ENCODE results near the gene GET3.

DNA sequence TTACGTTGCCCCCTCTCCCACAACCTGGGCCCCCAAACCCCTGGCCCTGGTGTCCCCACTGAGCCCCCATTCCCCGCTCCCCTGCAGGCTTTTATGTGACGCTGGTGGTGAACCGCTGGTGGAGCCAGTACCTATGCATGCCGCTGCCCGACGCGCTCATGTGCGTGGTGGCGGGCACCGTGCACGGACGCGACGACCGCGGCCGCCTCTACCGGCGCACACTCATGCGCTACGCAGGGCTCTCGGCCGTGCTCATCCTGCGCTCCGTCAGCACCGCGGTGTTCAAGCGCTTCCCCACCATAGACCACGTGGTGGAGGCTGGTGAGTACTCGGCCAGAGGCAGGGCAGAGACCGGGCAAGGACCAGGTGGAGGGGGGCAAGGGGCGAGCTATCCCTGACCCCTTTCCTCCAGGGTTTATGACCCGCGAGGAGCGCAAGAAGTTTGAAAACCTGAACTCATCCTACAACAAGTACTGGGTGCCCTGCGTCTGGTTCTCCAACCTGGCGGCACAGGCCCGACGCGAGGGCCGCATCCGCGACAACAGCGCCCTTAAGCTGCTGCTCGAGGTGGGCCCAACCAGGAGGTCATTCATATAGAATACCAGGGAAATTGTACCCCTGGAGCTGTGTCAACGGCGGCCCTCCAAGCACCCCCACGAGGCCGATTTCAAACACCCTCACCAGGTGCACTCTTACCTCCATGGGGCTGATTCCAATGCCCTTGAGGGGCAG lies 17.3 kb downstream of the GET3 start:
- TF ChIP-seq CTCF (IDR thresholded peaks at IDR 0.05) (no peak), POLR2A (IDR thresholded peaks at IDR 0.05) (no peak)

Measured in thyroid gland (tissue), 4 donors.